Nephron progenitor cell (in vitro differentiated cells): ENCODE measurements around the gene MFSD2A.
"Not testable (repeated sequence)": the region's sequence is repeated elsewhere in the genome, so short reads cannot be mapped to it uniquely, and the experiment has no call there.

Source experiments
- DNase-seq: peaks from one replicate; pipeline ENCODE4 v3.0.0; 2021
- H3K27ac Mint-ChIP-seq: 2 replicates; pipeline ENCODE4 v1.8.0; 2021; ENCODE audit warnings: mild to moderate bottlenecking, moderate library complexity, mixed read lengths
- H3K27me3 Mint-ChIP-seq: 2 replicates; pipeline ENCODE4 v1.8.0; 2021; ENCODE audit warnings: mild to moderate bottlenecking, low read depth, mixed read lengths; ENCODE audit not compliant: poor library complexity
- H3K36me3 Mint-ChIP-seq: 2 replicates; pipeline ENCODE4 v1.8.0; 2021; ENCODE audit warnings: low read depth, mixed read lengths
- H3K4me1 Mint-ChIP-seq: 2 replicates; pipeline ENCODE4 v1.8.0; 2021; ENCODE audit warnings: mixed read lengths
- H3K4me3 Mint-ChIP-seq: 2 replicates; pipeline ENCODE4 v1.8.0; 2021; ENCODE audit warnings: mild to moderate bottlenecking, moderate library complexity, mixed read lengths
- H3K9me3 Mint-ChIP-seq: 2 replicates; pipeline ENCODE4 v1.8.0; 2021; ENCODE audit warnings: mild to moderate bottlenecking, moderate library complexity, mixed read lengths
- TF ChIP-seq, protein P1 (sequence below): fragments of 200-600 bp; sonication (generic); IDR thresholded peaks from 2 replicates; pipeline ENCODE4 v1.5.0; 2021; ENCODE audit warnings: antibody characterized with exemption

Gene MFSD2A

DNA sequence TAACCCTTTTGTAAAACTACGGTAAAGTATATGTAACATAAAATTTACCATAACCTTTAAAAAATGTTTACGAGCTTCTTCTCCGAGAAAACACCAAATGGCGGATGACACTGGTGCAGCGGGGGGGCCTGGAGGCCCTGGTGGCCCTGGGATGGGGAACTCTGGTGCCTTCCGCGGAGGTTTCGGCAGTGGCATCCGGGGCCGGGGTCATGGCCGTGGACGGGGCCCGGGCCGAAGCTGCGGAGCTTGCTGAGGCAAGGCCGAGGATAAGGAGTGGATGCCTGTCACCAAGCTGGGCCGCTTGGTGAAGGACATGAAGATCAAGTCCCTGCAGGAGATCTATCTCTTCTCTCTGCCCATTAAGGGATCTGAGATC lies 7.5 kb downstream of the MFSD2A start:
- Mint-ChIP-seq H3K4me1 (peaks cover 10% of the 10 kb centered on the region), H3K9me3 (no peaks in the 10 kb centered on the region), H3K27ac (peak overlapping the region; percentile 28), H3K36me3 (peaks cover 15% of the 10 kb centered on the region), H3K4me3 (no peak overlapping the region), H3K27me3 (peaks cover 14% of the 10 kb centered on the region)
- TF ChIP-seq, protein P1, sequence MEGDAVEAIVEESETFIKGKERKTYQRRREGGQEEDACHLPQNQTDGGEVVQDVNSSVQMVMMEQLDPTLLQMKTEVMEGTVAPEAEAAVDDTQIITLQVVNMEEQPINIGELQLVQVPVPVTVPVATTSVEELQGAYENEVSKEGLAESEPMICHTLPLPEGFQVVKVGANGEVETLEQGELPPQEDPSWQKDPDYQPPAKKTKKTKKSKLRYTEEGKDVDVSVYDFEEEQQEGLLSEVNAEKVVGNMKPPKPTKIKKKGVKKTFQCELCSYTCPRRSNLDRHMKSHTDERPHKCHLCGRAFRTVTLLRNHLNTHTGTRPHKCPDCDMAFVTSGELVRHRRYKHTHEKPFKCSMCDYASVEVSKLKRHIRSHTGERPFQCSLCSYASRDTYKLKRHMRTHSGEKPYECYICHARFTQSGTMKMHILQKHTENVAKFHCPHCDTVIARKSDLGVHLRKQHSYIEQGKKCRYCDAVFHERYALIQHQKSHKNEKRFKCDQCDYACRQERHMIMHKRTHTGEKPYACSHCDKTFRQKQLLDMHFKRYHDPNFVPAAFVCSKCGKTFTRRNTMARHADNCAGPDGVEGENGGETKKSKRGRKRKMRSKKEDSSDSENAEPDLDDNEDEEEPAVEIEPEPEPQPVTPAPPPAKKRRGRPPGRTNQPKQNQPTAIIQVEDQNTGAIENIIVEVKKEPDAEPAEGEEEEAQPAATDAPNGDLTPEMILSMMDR, result no peak
- DNase-seq, result no peak

DNA sequence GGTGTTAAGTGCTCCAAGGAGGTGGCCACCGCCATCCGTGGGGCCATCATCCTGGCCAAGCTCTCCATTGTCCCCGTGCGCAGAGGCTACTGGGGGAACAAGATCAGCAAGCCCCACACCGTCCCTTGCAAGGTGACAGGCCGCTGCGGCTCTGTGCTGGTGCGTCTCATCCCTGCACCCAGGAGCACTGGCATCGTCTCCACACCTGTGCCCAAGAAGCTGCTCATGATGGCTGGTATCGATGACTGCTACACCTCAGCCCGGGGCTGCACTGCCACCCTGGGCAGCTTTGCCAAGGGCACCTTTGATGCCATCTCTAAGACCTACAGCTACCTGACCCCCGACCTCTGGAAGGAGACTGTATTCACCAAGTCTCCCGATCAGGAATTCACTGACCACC lies 8.0 kb downstream of the MFSD2A start:
- DNase-seq, H3K4me3 Mint-ChIP-seq, H3K27me3 Mint-ChIP-seq, H3K9me3 Mint-ChIP-seq, H3K27ac Mint-ChIP-seq, H3K4me1 Mint-ChIP-seq: not testable (repeated sequence)
- H3K36me3 Mint-ChIP-seq, result peaks cover 15% of the 10 kb centered on the region

DNA sequence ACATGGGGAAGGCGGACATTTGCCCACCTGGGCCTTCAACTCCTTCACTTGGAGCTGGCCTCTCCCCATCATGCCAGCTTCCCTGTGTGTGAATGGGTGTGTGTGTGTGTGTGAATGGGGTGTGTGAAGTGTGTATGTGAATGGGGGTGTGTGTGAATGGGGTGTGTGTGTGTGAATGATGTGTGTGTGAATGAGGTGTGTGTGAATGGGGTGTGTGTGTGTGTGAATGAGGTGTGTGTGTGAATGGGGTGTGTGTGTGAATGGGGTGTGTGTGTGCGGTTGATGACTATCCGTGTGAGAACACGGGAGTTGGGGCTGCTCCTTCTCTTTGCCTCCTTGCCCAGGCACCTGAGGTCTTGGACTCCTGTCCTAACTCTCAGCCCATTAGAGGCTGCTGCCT lies 9.6 kb downstream of the MFSD2A start:
- peaks cover 10% of the 10 kb centered on the region for H3K36me3 Mint-ChIP-seq
- DNase-seq, result no peak
- H3K4me3 Mint-ChIP-seq, result no peak overlapping the region
- peaks cover 10% of the 10 kb centered on the region for H3K4me1 Mint-ChIP-seq
- TF ChIP-seq, protein P1, result no peak
- no peak overlapping the region for H3K27ac Mint-ChIP-seq
- no peaks in the 10 kb centered on the region for H3K9me3 Mint-ChIP-seq
- peaks cover 5% of the 10 kb centered on the region for H3K27me3 Mint-ChIP-seq

DNA sequence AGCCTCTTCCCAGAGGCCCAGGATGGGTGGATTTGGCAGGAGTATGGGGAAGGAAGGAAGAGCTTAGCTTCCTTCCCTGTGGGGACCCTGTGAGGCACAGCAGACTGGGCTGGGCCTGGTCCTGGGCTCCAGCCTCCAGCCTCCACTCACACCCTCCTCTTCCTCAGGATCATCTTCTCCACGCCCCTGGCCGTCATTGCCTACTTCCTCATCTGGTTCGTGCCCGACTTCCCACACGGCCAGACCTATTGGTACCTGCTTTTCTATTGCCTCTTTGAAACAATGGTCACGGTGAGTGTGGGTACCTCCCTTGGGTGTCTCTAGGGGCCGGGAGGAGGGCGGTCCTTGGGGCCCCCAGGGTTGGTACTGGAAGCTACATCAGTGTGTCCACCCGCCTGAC lies 10.1 kb downstream of the MFSD2A start:
- Mint-ChIP-seq H3K36me3 (peaks cover 10% of the 10 kb centered on the region), H3K27me3 (peaks cover 5% of the 10 kb centered on the region), H3K9me3 (no peaks in the 10 kb centered on the region), H3K27ac (no peak overlapping the region), H3K4me1 (peaks cover 10% of the 10 kb centered on the region), H3K4me3 (no peak overlapping the region)
- DNase-seq, result no peak
- TF ChIP-seq, protein P1, result no peak

DNA sequence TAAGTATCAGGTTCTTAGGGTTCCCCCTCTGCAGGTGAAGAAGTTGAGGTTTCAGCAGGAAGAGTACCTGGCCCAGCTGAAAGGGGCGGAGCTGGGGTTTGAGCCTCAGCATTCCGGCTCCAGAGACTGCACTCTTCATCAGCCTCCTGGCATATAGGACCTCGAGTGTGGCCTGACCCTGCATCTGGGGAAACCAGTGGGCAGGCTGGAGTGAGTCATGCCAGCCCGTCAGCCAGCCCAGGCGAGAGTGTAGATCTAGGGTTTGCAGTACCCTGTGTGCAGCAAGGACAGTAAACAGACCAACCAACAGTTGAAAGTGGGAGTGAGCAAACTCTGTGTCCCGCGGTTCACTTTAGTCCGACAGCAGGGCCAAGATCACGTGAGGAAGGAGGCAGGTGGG lies 14.1 kb downstream of the MFSD2A start:
- no peaks in the 10 kb centered on the region for H3K9me3 Mint-ChIP-seq
- peaks cover 5% of the 10 kb centered on the region for H3K4me1 Mint-ChIP-seq
- H3K4me3 Mint-ChIP-seq, result no peak overlapping the region
- H3K27ac Mint-ChIP-seq, result peak overlapping the region; percentile 32
- H3K27me3 Mint-ChIP-seq, result peaks cover 5% of the 10 kb centered on the region
- H3K36me3 Mint-ChIP-seq, result peaks cover under 1% of the 10 kb centered on the region
- TF ChIP-seq, protein P1, result no peak
- DNase-seq, result no peak

DNA sequence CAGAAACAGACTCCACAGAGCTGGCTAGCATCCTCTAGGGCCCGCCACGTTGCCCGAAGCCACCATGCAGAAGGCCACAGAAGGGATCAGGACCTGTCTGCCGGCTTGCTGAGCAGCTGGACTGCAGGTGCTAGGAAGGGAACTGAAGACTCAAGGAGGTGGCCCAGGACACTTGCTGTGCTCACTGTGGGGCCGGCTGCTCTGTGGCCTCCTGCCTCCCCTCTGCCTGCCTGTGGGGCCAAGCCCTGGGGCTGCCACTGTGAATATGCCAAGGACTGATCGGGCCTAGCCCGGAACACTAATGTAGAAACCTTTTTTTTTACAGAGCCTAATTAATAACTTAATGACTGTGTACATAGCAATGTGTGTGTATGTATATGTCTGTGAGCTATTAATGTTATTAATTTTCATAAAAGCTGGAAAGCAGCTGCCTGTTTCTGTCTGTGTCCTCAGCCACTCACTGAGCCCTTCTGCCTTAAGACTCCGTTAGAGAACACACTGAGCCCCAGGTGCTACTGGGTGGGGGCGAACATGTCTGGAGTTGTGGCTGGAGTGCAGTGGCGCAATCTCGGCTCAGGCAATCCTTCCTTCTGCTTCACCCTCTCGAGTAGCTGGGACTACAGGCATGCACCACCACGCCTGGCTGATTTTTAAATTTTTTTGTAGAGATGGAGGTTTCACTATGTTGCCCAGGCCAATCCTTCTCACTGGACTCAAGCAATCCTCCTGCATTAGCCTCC lies 14.8 kb downstream of the MFSD2A start:
- H3K4me1 Mint-ChIP-seq, result peaks cover 5% of the 10 kb centered on the region
- H3K9me3 Mint-ChIP-seq, result no peaks in the 10 kb centered on the region
- H3K27ac Mint-ChIP-seq, result no peak overlapping the region
- TF ChIP-seq, protein P1, result no peak
- no peaks in the 10 kb centered on the region for H3K36me3 Mint-ChIP-seq
- peaks cover 5% of the 10 kb centered on the region for H3K27me3 Mint-ChIP-seq
- H3K4me3 Mint-ChIP-seq, result no peak overlapping the region
- no peak for DNase-seq
